ENCODE measurements around the gene FAM174B.

Gene FAM174B

GRCh38 chr15:92664178-92664900 lies 8.8 kb upstream of the FAM174B start:
- no peak for DNase-seq (ENCODE audit: low spot score)

GRCh38 chr15:92663250-92663951 lies 7.8 kb upstream of the FAM174B start:
- DNase-seq (ENCODE audit: low spot score): no peak

- DNase-seq (ENCODE audit: low spot score): no peak
Observed at GRCh38 chr15:92662762-92663161, 7.2 kb upstream of the FAM174B start.

DNA sequence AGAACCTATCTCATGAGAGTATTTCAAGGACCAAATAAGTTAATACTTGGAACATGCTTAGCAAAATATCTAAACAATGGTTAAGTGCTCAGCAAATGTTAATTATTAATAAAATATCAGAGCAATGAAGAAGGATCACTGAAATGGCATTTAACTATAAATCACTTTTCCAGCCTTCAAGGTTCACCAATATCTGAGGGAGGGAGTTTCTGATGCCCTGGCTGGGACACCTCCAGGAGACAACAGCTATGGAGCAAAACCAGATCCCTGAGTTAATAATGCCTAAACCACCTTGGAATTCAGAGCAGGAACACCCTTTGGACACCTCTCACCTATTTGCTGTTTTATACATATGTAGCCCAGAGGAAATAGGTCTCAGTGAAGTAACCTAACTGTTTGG lies 6.4 kb upstream of the FAM174B start:
- no peak for DNase-seq (ENCODE audit: low spot score)

DNA sequence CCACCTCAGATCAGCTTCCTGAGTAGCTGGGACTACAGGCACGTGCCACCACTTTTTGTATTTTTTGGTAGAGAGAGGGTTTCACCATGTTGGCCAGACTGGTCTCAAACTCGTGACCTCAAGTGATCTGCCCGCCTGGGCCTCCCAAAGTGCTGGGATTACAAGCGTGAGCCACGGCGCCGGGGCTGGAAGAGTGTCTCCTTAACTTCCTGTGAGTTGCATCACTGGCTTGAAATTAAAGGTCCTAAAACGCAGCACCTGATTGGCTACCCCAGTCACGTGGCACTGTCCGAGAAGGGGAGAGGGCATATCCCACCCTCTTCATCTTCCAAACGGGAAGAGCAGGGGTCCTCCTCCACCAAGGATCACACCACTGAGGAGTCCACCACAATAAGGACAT lies 5.5 kb upstream of the FAM174B start:
- DNase-seq (ENCODE audit: low spot score): no peak

- DNase-seq (ENCODE audit: low spot score): no peak
Observed at GRCh38 chr15:92657486-92657885, 1.9 kb upstream of the FAM174B start.

- no peak for DNase-seq (ENCODE audit: low spot score)
Observed at GRCh38 chr15:92656089-92656488, 514 bp upstream of the FAM174B start.

- DNase-seq (ENCODE audit: low spot score): no peak
Observed at GRCh38 chr15:92654662-92655061, 913 bp downstream of the FAM174B start.

- no peak for DNase-seq (ENCODE audit: low spot score)
Observed at GRCh38 chr15:92653836-92654539, 1.6 kb downstream of the FAM174B start.

- DNase-seq (ENCODE audit: low spot score): no peak
Observed at GRCh38 chr15:92653366-92653765, 2.2 kb downstream of the FAM174B start.

- DNase-seq (ENCODE audit: low spot score): no peak
Observed at GRCh38 chr15:92652576-92652966, 3.0 kb downstream of the FAM174B start.

GRCh38 chr15:92651877-92652575 lies 3.5 kb downstream of the FAM174B start:
- no peak for DNase-seq (ENCODE audit: low spot score)

DNA sequence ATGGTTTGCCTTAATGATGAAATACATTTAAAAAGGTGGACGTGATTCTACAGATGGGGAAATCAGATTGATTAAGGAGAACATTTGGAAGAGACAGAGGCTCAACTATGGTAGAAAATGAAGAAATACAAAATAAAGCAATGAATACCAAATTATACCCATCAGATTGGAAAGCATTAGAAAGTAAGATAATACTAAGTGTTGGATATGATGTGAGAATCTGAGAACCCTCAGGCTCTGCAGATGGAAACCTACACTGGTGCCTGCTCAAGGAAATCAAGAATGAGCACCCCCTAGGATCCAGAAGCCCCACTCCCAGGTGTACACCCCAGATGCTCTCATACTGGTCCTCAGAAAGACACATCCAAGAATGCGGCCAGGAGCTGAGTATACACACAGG lies 4.6 kb downstream of the FAM174B start:
- DNase-seq (ENCODE audit: low spot score): no peak

DNA sequence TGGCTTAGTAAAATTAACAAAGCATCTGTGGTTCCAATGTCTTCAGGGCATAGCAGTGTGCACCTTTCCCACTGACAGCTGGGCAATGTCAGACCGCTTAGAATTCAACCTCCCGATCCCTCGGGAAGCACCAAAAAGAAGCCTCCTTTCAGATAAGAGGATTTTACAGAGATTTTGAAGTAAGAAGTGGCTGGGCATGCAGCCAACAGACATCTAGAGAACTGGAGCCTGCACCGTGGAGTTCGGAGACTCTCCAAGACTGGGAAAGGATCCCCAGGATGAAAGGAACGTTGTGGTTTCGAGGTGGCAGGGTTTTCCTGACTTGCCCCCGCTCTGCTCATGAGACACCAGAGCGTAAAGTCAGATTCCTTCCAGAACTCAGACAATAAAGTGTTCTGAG lies 5.3 kb downstream of the FAM174B start:
- no peak for DNase-seq (ENCODE audit: low spot score)

- DNase-seq (ENCODE audit: low spot score): no peak
Observed at GRCh38 chr15:92648190-92648875, 7.2 kb downstream of the FAM174B start.

DNA sequence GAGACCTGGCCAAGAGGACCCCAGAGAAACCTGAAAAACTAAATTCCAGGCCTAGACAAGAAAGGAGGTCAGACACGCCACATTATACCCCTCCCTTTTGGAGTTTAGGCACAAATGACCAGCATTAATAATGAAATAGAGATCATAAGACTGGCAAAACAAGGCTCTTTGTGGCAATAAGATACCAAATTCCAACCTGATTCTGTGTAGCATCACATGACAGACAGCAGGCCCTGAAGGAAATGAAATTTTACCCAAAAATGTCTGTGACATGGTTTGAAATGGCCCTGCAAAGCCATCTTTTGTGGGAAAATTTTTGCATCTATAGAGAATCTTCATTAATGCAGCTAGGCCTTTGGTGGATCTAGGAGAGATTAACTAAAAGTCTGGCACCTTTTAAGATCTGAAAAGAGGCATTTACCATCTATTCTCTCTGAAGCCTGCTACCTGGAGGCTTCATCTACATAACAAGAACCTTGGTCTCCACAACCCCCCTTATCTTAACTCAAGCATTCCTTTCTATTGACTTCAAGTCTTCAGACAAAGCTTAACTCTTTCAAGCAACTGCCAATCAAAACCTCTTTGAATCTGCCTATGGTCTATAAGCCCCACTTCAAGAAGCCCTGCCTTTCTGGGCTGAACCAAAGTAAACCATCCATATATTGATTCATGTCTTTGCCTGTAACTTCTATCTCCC lies 8.0 kb downstream of the FAM174B start:
- no peak for DNase-seq (ENCODE audit: low spot score)

GRCh38 chr15:92646216-92646615 lies 9.4 kb downstream of the FAM174B start:
- no peak for DNase-seq (ENCODE audit: low spot score)

DNA sequence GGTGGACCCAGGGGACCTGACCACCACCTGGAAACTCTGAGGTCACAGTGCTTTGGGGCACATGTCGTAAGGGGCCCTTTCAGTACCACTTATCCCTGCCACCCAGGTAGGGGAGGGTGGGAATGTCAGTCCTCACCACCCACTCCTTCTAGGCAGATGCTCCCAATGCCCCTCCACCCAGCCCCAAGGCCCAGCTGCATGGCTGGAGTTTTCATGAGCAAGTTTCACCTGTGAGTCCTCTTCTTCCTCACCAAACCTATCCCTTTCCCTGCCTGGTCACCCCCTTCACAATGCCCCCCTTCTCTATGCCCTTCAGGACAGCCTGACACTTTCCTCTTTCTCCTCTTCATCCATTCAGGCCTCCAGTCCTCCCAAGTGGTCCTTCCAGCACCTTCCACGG lies 9.8 kb downstream of the FAM174B start:
- DNase-seq (ENCODE audit: low spot score): no peak

DNA sequence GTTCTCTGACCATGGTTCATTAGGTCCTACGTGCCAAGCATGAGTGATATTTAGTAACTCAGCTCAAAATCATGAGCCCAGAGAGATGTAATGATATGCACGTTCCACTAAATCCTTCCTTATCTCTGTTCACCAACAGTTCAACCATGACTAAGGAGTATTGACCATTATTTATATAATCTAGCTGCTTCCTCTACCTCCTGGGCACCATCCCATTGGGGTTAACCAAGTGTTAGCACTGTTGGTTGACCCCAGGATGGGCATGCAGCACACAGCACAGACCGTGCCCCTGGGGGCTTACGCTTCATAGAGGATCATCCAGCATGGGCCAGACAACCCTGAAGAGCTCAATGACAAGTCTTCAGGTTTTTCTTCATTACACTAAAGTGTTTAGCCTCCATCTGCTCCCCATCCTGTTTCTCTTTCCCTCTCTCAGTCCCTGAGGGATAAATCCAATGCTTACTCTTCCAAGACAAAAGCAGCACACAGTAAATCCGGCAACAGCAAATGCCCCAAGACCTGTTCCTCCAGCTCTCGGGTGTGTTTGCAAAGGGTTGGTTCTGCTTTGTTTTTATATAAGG lies 10.4 kb downstream of the FAM174B start:
- DNase-seq (ENCODE audit: low spot score): no peak

GRCh38 chr15:92643849-92644815 lies 11.4 kb downstream of the FAM174B start:
- no peak for DNase-seq (ENCODE audit: low spot score)
